Measurements from ENCODE around the gene SLC19A1.

DNA sequence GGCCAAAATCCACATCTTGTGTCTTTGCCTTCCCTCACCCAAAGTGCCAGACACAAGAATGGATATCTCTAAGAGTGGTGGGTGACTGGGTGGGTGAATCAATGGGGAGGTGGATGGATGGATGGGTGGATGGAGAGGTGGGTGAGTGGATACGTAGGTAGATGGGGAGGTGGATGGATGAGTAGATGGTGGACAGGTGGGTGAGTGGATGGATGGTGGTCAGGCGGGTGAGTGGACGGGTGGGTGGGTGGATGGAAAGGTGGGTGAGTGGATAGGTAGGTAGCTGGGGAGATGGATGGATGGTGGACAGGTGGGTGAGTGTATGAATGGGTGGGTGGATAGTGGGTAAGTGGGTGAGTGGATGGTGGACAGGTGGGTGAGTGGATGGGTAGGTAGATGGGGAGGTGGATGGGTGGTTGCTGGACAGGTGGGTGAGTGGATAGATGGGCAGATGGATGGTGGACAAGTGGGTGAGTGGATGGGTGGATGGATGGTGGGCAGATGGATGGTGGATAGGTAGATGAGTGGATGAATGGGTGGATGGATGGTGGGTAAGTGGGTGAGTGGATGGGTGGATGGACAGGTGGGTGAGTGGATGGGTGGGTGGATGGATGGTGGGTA is 34.2 kb downstream of the SLC19A1 start:
- no peak for TF ChIP-seq POLR2A (IDR thresholded peaks at IDR 0.05)
- TF ChIP-seq, protein P1, sequence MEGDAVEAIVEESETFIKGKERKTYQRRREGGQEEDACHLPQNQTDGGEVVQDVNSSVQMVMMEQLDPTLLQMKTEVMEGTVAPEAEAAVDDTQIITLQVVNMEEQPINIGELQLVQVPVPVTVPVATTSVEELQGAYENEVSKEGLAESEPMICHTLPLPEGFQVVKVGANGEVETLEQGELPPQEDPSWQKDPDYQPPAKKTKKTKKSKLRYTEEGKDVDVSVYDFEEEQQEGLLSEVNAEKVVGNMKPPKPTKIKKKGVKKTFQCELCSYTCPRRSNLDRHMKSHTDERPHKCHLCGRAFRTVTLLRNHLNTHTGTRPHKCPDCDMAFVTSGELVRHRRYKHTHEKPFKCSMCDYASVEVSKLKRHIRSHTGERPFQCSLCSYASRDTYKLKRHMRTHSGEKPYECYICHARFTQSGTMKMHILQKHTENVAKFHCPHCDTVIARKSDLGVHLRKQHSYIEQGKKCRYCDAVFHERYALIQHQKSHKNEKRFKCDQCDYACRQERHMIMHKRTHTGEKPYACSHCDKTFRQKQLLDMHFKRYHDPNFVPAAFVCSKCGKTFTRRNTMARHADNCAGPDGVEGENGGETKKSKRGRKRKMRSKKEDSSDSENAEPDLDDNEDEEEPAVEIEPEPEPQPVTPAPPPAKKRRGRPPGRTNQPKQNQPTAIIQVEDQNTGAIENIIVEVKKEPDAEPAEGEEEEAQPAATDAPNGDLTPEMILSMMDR (IDR thresholded peaks at IDR 0.05 in 8 of 11, conservative IDR thresholded peaks at IDR 0.05 in 3 of 11), result no peak
- no peak for TF ChIP-seq POLR2AphosphoS5 (IDR thresholded peaks at IDR 0.05)
